ENCODE measurements around the gene PPP2R3B.
A peak's percentile ranks its signal among the peaks of the same experiment; 100 is the strongest.

PPP2R3B gene

DNA sequence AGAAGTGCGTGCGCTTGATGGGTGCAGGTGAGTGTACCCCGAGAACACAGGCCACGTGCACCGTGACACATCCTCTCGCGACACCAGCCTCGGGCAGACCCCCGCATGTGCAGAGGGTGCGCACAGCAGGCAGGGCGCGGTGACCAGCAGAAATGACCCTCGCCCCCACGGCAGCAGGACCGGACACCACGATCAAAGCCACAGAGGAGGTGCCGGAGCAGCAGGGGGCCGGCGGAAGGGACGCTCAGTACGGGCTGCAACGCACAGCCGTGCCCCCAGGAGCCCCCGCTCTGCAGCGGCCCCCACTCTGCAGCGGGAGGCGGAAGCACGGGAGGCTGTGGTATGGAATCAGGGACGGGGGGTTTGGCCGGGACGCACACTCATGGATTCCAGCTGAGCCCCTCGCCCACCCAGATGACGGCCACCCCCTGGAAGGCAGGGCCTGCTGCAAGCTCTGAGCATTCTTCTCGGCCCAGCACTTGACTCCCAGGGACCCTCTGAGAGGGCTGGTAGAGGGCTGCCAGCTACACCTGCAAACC lies 17.1 kb downstream of the PPP2R3B start:
- no peak for DNase-seq

DNA sequence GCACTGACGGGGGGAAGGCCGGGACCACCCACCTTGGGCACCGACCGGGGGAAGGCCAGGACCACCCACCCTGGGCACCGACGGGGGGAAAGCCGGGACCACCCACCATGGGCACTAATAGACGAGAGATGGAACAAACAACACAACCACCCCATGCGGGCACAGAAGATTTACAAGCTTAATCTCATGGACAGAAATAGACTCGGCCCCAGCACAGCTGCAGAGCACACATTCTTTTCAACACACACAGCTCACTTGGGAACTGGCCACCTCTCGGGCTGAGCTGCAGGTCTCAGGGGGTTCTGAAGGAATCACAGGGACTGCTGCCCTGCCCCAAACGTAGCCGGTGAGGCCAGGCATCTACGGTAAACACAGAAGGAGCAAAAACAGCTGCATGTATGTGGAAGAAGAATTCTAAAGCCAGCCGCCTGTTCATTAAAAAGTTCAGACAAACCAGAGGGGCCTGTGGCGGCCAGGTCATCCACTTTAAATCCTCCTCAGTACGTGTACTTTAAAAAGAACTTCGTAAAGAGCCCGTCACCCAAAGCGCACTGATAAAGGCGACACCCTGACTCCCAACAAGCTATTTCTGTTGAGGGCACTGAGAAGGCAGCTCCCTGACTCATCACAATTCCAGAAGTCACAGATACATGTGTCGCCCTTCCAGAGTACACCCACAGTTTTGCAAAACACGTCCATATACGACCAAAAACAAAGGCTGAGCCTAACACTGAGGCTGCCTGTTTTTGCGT lies 17.7 kb downstream of the PPP2R3B start:
- DNase-seq: no peak

DNA sequence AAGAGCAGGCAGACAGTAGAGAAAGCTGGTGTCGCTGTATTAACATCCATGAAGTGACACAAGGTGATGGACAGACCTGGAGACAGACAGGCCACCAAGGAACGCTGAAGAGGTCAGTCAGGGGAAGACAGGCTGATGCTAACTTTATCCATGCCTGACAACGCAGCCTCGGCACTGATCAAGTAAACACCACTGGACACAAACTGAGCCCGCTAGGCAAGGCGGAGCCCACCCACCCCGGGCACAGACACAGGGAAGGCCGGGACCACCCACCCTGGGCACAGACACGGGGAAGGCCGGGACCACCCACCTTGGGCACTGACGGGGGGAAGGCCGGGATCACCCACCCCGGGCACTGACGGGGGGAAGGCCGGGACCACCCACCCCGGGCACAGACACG lies 18.8 kb downstream of the PPP2R3B start:
- no peak for DNase-seq

DNA sequence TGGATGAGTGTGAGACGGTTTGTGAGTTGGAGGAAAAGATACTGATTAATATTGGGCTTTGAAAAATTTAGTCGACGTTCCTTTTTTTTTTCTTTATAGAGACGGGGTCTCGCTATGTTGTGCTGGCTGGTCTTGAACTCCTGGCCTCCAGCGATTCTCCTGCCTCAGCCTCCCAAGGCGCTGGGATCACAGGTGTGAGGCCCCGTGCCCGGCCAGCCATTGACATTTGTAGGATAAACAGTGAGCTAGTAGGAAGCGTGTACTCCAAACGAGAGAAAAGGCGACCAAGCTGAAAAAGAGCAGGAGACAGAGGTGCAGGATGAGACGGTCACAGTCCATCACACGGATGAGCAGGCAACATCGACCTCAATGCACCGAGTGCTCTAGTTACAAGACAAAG lies 19.4 kb downstream of the PPP2R3B start:
- no peak for DNase-seq

DNA sequence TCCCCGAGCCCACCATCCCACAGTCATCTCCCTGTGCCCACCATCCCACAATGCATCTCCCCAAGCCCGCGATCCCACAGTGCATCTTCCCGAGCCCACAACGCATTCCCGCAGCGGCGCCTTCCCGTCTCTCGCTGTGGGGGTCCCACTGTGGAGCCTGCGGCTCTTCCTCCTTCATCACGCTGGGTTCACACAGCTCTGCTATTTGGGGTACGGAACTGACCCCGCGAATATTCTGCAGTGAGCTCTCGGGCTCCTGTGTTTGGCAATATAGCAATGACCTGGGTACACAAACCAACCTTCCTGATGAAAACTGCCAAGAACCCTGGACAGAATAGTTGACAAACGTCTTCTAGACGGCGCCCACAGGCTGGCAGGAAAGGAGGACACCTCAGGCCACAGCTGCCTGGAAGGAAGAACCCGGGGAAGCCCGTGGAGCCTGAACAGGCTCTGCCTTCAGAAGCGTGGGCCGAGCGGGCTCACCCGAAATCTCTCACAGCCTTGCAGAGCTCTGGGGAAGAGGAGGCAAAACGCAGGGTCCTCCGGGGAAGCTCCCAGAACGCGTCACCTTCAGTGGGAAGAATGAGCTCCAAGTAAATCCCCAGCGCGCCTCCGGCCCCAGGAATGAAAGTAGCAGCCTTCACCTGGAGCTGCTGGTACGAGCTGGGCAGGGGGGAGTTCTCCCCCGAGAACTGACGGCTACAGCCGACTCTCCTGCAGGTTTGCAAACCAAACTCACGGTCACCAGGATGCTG lies 22.9 kb downstream of the PPP2R3B start:
- no peak for DNase-seq

DNA sequence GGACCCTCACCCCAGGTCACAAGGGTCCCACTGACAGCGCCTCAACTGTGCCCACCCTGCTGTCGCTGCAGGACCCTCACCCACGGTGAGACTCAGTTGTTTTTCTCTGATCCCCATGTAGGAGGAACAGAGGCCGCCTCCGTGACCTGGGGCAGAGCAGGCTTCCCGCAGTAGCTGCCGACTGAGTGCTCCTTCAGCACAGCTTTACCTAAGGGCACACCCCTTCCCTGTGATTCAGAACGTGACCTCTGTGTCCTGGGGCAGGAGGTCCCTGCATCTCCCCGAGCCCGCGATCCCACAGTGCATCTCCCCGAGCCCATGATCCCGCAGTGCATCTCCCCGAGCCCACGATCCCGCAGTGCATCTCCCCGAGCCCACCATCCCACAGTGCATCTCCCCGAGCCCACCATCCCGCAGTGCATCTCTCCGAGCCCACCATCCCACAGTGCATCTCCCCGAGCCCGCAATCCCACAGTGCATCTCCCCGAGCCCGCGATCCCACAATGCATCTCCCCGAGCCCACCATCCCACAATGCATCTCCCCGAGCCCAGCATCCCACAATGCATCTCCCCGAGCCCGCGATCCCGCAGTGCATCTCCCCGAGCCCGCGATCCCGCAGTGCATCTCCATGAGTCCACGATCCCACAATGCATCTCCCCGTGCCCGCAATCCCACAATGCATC lies 23.6 kb downstream of the PPP2R3B start:
- DNase-seq: no peak

DNA sequence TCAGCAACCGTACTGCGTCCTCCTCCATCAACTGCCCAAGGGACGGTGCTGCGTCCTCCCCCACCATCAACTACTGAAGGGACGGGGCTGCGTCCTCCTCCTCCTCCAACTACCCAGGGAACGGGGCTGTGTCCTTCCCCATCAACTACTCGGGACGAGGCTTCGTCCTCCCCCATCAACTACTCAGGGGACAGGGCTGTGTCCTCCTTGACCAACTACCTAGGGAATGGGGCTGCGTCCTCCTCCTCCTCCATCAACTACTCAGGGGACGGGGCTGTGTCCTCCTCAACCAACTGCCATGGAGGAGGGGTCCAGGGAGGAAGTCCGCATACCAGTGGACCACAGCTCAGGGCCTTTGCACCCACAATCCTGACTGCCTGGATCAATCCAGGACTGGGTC lies 24.4 kb downstream of the PPP2R3B start:
- DNase-seq: no peak

DNA sequence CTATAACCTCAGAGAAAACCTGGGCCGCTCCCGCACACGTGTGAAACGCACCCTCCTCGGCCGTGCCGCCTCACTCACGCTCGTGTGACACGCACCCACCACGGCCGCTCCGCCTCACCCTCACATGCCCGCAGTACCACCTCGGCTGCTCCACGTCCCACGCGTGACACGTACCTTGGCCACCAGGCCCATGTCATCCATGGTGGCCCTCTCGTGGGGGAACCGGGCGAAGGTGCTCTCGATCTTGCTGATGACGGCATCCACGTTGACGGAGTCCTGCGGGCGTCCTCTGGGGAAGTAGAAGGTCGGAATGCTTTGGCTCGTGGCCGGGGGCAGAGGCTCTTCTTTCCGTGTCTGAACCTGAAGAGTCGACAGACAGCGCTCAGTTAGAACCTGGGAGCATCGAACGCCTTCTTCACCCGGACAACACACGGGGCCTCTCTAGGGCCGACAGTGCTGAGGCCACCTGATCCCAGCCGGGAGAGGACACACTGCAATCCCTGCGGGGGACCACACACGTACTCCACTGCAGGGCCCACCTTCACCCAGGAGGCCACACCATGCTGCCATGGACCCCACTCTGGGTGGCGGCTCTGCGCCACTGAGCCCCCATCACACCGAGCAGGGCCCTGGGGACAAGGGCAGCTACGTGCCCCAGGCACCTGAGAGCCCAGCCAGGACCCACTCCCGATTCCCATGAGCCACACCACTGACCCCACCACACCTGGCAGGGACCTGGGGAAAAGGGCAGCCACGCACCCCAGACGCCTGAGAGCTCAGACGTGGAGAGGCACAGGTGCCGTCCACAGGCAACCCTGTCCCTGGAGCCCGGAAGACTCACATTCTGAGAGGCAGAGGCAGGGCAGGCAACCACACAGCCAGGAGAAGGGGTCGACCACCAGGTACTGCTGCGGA lies 25.2 kb downstream of the PPP2R3B start:
- DNase-seq: no peak

DNA sequence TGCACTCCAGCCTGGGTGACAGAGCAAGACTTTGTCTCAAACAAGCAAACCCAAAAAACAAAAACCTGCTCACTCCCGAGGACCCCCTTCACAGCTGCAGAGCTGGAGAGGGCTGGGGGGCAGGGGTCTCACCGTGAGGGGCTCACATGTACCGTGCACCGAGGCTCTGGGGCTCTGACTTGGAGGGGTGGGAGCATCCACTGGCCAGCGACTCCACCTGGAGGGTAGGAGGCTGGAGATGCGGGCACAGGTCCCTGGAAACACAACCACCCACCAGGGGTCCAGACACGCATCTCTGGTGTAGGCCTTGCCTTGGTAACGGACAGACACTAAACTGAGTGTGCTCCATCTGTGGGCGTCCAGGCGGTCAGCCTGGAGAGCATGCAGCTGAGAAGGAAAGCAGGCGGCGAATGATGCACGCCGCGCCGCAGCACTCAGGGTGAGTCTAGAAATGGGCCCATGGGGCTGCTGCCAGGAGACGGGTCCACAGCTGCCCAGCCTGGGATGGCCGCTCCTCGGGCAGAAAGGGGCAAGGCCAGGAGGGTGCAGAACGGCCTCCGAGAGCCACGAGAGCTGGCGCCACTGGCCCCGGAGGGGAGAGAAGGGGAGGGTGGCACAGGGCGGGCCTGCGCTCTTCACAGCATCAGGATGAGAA lies 26.1 kb downstream of the PPP2R3B start:
- DNase-seq: no peak

DNA sequence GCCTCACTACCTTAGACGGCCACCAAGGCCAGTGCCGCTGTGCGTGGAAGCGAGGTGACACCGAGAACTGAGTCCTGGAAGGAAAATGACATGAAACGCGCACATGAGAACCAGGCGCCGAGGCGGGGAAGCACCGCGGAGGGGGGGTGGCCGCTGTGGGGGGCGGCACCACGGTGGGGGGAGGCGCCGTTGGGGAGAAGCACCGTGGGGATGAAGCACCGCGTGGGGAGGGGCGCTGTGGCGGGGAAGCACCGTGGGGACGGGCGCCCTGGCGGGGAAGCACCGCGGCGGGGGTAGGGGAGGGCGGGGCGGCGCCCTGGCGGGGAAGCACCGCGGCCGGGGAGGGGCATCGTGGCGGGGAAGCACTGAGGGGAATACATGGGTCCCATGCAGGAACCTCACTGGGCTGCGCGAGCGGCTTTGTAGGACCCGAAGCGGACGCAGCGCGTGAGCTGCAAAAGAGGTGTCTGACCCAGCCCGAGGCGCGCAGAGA lies 28.0 kb downstream of the PPP2R3B start:
- no peak for DNase-seq

DNA sequence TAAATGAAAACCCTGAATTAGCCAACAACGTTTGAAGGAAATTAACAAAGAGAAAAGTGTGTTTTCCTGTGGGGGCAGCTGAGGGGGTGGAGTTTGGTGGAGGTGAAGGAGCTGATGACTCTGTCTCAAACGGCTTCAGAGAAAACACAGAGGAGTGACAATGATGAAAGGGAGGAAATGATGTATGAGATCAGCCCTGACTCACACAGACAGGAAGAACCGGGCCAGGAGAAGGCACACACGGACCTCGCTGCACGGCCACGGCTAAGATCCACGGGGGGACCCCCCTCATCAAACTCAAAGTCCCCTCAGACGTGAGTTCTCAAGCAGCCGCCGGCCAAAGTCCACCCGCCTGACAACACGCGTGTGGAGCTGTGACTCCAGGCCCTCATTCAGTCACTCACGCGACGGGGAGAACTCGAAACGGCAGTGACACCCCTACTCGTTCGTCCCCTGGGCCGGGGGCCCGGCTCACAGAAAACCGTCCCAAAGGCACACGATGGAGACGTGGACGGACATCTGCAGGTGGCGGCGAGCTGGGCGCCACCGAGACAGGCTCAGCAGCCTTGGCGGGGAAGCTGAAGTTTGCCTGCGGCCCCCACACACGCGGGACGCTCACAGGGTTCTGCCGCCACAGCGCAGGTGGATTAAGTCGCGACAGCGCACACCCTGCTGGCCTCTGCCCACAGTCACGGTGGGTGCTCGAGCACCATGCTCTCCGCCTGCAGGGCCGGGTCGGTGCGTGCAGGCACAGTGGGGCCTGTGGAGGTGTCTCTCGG lies 28.8 kb downstream of the PPP2R3B start:
- peak; percentile 40 for DNase-seq

DNA sequence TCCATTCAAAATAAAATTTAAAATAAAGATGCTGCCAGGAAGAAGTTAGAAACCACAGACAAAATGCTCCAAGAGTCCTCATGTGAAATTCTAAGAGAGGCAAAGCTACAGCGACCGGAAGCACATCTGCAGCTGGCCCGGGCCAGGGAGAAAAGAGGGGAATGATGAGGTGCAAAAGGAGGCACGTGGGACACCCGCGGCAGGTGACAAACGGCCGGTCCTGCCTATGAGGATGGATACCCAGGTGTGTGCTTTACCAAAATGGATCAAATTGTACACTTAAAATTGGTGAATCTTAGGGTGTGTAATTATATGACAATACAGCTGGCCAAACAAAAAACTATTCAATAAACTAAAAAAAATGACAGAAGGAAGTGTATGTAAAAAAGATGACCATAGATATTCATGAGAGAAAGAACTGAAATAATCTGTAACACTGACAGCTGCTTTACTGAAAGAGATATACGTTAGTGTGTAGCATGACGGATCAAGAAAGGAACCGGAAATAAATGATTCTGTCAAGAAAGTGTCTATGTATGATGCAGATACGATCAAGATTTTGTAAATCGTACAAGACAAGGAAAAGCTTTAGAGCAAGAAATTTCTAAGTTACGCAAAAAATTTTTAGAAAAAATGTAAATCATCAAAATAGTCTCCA lies 29.5 kb downstream of the PPP2R3B start:
- no peak for DNase-seq

DNA sequence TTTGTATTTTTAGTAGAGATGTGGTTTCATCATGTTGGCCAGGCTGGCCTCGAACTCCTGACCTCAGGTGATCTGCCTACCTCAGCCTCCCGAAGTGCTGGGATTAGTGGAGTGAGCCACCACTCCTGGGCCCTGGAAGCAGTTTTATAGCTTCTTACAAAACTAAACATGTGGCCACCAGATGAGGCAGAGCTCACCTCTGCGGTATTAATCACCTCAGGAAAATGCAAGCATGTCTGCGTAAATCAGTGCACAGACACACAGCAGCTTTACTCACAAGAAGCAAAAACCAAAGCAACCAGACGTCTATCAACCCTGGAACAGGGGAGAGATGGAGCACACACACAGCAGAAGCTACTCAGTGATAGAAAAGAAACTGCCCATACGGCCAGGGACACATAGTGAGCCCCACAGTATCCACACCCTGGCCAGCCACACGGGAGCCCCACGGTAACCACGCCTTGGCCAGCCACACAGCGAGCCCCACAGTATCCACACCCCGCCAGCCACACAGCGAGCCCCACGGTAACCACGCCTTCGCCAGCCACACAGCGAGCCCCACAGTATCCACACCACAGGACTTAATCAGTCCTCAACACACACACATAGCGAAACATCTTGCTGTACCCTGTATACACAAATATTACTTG lies 30.2 kb downstream of the PPP2R3B start:
- DNase-seq: no peak

DNA sequence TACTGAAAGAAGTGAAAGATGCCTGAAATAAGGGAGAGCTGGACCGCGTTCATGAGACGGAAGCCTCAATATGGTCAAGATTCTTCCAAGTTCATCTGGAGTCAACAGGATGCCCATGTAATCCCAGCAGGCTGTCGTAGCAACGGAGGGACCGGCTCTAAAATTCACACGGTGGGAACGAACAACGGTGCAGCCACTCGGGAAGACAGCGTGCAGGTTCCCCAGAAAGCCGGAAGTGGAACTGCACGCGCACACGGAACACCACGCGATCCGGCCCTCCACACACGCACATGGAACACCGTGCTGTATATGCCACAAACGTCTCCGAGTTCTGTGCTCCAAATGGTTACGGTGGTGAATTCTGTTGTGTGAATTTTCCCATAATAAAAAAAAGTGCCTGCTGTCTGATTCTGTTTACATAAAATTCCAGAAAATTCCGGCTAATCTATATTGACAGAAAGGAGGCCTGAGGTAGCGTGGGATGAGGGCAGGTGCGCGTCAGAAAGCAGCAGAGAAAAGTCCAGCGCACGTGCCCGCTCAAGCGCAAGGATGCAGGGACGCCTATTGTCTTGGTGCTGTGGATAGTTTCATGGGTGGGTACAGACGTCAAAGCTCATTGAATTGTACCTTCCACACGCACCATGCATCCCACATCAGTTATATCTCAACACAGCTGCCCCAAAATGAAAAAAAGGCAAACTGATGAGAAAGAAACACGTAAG lies 31.2 kb downstream of the PPP2R3B start:
- DNase-seq: no peak

DNA sequence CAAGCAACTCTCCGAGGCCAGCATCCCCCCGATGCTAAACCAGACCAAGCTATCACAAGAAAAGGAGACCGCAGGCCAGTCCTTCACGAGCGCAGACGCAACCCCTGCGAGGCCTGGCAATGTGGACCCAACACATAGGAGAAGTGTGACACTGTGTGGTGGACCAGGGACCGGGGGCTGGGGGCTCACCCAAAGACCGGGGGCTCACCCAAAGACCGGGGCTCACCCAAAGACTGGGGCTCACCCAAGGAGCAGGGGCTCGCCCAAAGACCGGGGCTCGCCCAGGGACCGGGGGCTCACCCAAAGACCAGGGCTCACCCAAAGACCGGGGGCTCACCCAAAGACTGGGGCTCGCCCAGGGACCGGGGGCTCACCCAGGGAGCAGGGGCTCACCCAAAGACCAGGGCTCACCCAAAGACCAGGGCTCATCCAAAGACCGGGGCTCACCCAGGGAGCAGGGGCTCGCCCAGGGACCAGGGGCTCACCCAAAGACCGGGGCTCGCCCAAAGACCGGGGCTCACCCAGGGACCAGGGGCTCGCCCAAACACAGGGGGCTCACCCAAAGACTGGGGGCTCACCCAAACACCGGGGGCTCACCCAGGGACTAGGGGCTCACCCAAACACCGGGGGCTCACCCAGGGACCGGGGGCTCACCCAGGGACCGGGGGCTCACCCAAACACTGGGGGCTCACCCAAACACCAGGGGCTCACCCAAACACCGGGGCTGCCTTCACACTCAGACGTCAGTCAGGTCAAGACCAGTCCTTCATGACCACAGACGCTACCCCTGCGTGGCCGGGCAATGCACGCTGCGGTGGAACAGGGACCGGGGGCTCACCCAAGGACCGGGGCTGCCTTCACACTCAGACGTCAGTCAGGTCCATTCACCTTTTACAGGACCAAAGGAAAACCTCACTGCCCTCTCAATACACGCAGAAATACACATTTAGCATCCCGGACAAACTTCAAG lies 32.9 kb downstream of the PPP2R3B start:
- DNase-seq: no peak

DNA sequence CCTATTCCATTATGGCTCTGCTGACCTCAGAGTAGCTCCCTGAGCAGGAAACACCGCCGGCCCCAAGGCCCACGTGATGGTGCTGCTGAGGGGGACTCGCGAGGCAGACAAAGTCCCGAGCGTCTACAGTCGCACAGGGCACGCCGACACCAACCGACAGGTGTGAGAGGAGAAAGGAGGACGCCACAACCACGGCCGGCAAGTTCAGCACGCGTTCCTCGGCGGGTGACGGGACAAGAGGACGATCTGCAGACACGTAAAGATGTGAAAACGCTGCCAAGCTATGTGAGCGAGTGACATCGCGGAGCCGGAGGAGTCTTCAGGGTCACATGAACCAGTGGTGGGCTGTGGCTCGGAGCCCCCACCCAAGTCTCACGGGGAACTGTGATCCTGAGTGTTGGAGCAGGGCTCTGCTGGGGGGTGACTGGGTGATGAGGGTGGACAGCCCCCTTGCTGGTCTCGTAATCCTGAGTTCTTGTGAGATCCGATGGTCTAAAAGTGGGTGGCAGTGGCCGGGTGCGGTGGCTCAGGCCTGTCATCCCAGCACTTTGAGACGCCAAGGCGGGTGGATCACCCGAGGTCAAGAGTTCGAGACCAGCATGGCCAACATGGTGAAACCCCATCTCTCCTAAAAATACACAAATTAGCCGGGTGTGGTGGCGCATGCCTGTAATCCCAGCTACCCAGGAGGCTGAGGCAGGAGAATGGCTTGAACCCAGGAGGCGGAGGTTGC lies 34.0 kb downstream of the PPP2R3B start:
- no peak for DNase-seq

DNA sequence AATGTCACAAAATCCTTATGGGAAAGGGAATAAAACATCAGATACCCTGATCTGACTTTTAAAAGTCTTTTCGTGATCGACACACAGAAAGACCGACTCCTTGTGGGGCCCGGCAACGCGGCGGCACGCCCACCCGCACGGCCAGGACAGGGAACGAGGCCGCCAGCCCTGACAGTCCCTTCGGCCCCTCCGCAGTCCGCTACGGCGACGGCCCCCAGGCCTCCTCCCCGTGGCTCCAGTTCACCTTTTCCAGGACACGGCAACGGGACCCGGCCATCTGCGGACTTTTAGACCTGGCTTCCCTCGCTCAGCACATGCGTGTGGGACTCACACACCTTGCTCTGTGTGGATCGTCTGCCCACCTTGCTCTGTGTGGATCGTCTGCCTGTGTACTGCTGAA lies 34.5 kb downstream of the PPP2R3B start:
- no peak for DNase-seq
